ENCODE measurements around the gene MVB12B.
A peak's percentile ranks its signal among the peaks of the same experiment; 100 is the strongest.

MVB12B gene

DNA sequence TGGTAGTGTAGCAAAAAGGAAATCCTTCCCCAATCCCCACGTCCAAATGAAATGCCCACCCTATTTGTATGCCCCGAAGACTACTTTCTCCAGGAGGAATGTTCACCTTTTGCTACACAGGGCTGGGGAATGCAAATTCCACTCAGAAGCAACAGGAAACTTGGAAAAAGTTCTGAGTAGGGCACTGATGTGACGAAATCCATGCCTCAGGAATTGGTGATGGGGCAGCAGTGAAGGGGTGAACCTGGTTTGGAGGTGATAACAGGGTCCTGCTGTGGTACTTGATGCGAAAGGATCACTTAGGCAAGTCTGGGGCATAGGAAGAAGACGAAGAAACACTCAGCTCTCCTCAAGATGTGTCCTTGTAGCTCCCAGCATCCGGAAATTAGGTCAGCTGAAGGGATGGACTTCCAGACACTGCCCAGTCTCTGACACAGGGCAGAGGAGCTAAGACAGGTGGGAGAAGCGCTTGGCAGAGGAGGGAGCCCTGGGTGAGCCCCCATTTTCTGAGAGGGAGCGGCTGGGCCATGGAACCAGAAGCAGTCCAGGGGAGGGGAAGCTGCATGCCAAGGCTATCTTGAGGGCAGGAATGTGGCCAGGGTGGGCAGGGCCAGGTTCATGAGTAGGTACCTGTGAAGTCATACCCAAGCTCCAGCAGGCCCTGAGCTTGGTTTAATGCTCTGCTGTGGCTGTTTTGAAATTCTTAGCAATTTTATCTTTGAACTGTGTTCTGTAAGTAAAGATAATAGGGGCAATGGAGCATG is 22.2 kb upstream of the MVB12B start:
- no peak for DNase-seq

DNA sequence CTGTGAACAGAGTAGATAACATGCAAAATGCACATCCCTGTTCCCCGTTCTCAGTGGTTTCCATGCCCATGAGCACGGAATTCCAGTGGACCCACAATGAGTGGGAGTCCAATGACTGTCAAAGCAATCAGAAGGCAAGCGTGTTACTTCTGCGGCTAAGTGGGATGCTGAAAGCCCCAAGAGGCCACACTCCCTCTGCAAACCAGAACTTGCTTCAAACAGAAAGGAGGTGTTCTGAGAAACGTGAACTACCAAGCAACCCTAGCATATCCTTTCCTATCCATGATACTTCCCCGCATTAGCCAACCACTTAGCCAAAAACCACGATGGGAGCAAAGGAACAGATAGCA is 21.7 kb upstream of the MVB12B start:
- no peak for DNase-seq

DNA sequence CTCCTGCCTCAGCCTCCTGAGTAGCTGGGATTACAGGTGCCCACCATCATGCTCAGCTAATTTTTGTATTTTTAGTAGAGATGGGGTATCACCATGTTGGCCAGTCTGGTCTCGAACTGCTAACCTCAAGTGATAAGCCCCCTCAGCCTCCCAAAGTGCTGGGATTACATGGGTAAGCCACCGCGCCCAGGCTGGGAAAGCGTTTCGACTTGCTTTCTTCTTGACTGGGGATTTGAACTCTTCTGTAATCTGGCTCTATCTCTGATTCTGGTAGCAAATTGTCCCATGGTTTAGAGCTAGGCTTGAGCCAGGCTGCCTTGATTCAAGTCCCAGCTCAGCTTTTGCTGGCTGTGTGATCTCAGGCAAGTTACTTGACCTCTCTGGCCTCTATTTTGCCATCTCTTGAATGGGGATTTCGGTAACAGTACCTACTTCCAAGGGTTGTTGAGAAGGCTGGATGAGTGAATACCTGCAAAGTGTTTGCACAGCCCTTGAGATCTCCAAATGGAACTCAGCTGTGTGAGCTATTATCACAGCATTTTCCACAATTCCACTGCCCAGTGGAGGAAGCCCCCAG is 20.5 kb upstream of the MVB12B start:
- DNase-seq, result no peak

DNA sequence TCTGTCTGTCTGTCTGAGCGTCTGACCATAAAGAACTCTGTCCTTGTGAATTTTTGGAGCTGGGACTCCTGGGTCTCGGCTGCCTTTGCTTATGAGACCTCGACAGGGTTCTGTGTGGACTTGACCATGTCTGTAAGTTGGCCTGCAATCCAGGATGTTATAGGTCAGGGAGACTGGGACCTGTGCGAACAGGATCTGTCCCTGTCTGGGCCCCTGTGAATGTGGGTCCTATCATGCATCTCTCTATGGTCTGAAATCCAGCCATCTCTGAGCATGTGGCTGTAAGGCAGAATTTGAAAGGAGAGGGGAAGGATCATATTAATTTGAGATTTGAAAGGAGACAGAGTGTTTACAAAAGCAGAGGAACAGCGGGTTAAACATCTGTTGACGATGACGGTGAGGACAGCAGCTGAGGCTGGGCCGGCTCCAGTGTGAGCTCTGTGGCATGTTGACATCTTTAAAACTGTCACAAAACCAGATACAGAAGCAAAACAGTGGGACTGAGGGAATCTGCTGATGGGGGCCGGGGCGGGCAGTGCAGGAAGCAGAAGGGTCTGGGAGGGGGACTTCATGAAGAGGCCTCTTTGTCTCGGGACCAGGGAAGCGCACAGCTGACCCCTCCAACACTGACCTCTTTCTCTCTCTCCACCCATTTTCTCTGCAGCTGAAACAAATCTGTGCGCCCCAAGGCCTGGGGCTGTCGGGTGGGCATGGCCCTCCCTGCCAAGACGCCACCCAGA is 19.1 kb upstream of the MVB12B start:
- no peak for DNase-seq

GRCh38 chr9:126309427-126310189 is 17.0 kb upstream of the MVB12B start:
- DNase-seq, result no peak

DNA sequence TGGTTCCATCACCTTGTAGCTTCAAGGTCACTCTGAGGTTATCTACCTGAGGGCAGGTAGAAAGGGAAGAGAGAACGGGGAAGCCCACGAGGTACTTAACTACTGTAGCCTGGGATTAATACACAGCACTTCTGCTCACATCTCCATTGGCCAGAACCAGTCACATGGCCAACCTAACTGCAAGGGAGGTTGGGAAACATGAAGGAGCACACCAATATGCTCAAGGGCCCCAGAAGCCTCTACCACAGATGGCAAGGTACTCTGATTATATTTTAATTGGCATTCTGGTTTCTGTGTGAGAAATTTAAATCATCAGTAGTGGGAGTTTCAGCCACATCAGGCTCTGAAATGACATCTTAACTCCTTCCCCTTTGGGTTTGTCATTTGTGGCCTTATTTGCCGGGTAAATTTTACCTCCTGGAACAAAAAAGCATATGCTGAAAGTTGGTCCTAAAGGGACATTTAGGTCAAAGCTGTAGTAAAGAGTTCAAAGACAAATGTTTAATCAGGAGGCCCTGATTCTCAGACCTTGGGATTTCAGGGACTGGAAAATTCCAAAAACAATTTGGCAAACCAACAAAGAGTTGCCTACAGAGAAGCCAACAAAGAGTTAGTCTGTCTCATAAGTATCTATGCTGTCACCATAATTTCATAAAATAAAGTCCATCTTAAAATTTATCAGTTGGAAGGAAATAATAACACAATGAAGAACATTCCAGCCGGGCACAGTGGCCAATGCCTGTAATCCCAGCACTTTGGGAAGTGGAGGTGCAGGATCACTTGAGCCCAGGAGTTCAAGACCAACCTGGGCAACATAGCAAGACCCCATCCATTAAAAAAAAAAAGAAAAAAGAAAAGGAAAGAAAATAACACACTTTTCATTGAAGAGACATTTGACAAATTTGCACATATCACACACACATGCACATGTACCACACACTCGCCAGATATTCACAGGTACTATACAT is 13.8 kb upstream of the MVB12B start:
- DNase-seq, result no peak

GRCh38 chr9:126316085-126316655 is 10.5 kb upstream of the MVB12B start:
- DNase-seq, result no peak

GRCh38 chr9:126317513-126317912 is 9.1 kb upstream of the MVB12B start:
- DNase-seq, result peak; percentile 15 to 48

DNA sequence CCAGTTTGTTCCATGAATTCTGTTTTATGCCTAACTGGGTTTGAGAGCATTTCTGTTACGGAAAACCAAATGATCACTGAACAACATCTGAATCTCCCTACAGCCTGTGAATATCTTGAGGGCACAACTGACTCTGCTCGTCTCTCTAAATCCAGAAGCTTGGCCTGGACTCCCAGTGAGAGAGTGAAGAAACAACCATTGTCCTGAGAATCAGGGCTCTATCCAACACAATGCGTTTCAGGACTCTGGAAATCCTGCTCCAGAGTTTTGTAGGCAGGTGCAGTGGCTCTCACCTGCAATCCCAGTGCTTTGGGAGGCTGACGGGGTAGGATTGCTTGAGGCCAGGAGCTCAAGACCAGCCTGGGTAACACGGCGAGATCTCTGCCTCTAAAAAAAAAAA is 7.8 kb upstream of the MVB12B start:
- DNase-seq, result no peak

DNA sequence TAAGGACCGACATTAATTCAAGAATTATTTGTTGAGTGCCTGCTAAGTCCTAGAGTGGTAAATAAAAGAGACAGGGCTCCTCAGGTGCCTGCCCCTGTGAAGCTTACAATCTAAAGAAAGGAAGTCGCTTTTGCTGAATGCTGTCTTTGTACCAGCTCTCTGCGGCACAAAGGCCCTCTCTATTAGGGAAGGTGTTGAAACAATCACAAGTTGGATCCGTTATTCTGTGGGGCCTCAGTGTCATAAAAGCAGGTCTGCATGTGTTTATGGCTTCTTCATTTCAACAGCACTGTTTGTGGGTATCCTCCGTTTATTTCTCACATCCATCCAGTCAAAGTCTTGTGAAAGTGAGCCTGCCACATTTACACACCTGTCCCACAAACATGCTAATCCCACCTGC is 7.0 kb upstream of the MVB12B start:
- DNase-seq, result no peak

- peak in 1 of 2 donors; percentile 22 for DNase-seq
These were observed 6.3 kb upstream of the MVB12B start for GRCh38 chr9:126320158-126320922.

DNA sequence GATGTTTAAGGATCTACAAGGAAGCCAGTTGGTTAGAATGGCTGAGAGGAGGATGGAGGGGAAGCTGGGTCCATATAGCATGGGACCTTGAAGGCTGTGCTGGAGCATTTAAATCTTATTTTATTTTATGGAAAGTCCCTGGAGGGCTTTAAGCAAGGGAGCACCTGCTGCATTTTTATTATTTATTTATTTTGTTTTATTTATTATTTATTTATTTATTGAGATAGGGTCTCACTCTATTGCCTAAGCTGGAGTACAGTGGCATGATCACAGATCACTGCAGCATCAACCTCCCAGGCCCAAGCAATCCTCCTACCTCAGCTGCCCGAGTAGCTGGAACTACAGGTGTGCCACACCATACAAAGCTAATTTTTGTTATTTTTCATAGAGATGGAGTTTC is 4.9 kb upstream of the MVB12B start:
- no peak for DNase-seq

- no peak for DNase-seq
These were observed 808 bp upstream of the MVB12B start for GRCh38 chr9:126325821-126326220.

- DNase-seq, result no peak
These were observed 531 bp downstream of the MVB12B start for GRCh38 chr9:126327006-126327713.

DNA sequence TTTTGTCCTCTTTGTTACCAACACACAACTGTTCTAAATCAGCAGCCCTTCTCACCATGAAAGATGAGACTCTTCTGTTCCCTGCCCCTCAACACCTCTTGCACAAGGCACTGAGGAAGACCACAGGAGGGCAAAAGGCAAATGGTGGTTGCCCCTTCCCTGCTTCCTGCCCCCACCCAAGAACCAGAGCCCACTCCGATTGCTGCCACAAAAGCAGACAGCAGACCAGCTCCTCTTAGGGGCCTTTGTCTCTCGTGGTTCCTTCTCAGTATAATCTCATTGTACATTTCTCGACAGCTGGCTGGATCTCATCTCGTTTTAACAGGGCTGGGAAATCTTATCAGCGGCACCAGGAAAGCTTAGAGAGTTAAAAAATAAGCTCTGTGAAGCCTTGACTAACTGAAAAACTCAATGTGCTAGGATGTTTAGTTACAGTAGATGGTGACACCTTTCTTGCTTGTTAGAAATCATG is 1.1 kb downstream of the MVB12B start:
- no peak for DNase-seq

- peak in 1 of 2 donors; percentile 39 for DNase-seq
These were observed 1.8 kb downstream of the MVB12B start for GRCh38 chr9:126328407-126328806.

DNA sequence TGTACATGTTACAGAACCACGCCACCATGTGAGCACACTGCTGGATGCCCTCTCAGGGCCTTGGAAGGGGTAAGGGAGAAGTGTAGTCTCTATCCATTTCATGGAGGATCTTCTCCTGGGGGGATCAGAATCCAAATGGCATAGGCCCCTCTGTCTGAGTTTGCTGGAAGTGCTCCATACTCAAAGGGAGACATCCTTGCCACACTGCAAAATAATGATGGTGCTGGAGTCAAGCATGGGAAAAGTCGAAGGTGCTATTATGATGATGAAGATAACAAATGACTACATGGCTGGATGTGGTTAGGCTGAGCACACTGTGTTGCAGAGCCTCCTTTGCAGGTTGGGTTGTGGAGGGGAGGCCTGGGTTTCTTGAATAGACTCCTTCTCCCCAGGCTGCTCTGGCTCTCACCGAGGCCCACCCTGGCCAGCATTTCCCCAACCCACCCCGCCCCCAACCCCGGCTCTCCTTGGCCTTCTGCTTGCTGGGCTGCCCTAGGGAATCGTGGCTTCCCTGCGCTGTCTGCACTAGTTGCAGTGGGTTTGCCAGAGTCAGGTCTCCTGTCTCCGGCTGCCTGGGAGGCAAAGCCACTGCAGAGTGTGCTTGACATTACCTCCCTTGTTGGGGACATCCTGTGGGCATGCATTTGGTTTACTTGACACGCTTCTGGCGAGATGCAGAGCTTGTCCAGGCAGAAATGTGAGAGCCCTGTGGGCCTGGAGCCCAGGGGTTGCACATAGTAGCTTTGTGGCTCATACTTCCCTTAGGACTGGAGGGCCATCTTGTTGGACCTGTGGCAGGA is 3.0 kb downstream of the MVB12B start:
- DNase-seq, result no peak

DNA sequence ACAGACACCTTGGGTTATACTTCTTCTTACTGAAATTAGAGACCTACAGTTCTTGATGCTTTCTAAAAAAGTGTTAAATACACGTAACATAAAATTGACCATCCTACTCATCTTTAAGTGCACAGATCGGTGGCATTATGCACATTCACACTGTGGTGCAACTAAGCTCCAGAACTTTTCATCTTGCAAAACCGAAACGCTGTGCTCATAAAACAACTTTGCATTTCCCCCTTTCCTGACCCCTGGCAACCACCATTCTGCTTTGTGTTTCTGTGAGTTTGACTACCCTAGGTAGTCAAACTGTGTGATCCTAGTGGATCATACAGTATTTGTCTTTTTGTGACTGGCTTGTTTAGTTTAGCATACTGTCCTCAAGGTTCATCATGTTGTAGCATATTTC is 3.9 kb downstream of the MVB12B start:
- no peak for DNase-seq

All from inflammatory macrophage treated with lipopolysaccharide for 1 hour (primary cell).